Smooth muscle cell of the coronary artery (primary cell): ENCODE results near the gene NMB. TPM values are rescaled to one million over a fixed set of nuclear protein-coding genes. Genes with fewer than 3 reads are reported as not detected.

Experiments
- total RNA-seq: library from RNA; depleted of rRNA; stranded (reverse); fragments of >200 nt; gene quantifications from 2 replicates; pipeline ENCODE4 v1.2.3, GENCODE V29; 2014; ENCODE audit warnings: low replicate concordance

The NMB gene, protein sequence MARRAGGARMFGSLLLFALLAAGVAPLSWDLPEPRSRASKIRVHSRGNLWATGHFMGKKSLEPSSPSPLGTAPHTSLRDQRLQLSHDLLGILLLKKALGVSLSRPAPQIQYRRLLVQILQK
- 0.23 and 2.6 TPM in 2 replicates for total RNA-seq

DNA sequence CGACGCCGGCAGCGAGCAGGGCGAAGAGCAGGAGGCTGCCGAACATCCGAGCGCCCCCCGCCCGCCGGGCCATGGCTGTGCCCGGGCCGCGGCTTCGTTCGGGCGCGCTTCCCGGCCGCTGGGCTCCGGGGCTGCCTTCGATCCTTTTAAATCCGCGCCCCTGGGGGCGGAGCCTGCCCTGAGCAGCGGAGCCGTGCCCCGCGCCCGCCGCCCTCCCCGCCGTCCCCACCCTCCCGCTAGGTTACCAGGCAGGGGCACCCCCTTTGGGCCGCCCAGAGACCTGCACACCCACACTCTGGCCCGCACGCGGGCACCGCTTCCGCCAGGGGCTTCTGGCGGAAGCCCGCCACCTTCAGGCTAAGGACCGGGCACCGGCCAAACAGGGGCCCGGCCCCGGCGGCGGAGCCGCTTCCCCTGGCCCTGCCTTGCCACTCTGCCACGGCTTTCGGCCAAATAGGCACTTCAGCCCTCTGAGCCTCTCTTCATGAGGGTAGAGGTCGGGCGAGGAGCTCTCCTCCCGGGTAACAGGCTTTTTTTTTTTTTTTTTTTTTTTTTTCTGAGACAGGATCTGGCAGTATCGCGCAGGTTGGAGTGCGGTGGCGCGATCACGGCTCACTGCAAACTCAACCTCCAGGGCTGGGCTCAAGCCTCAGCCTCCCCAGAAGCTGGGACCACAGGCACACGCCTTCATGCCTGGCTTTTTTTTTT lies at the start of gene NMB:
Gene NMB, minus strand, starts transcription at position 120 of the 708 bp plus-strand sequence. Its CDS starts 47 bp downstream, at position 73.

GRCh38 chr15:84653910-84654688 lies 3.9 kb downstream of the NMB start, which contains the start of gene WDR73:
Gene WDR73, minus strand, starts transcription at chr15:84654283. Its CDS starts 9 bp downstream, at chr15:84654274.

Other genes with a start within 250 kb of the NMB start
- 6.0 and 10.6 TPM in 2 replicates for gene ZSCAN2, start 57.2 kb downstream of the NMB start, total RNA-seq
- 17.9 and 19.1 TPM in 2 replicates for gene WDR73, start 3.9 kb downstream of the NMB start, total RNA-seq
- gene SEC11A, start 57.9 kb upstream of the NMB start, total RNA-seq = 247 and 289 TPM in 2 replicates
- 2.2 and 2.9 TPM in 2 replicates for gene ZNF592, start 90.4 kb upstream of the NMB start, total RNA-seq
- gene ALPK3, start 159.2 kb upstream of the NMB start, total RNA-seq = 0.12 and 7.7 TPM in 2 replicates
- gene SLC28A1, start 226.5 kb upstream of the NMB start, total RNA-seq = not detected in 2 replicates